ENCODE data around the gene GALNT15.

GRCh38 chr3:16147220-16147994 lies 27.1 kb upstream of the GALNT15 start:
- TF ChIP-seq EZH2phosphoT487 (IDR thresholded peaks at IDR 0.05; ENCODE audit: borderline replicate concordance) (no peak), CTCF (conservative IDR thresholded peaks at IDR 0.05; ENCODE audit: low read length) (no peak)
